ENCODE data around the gene CCDC159.

Gene CCDC159

DNA sequence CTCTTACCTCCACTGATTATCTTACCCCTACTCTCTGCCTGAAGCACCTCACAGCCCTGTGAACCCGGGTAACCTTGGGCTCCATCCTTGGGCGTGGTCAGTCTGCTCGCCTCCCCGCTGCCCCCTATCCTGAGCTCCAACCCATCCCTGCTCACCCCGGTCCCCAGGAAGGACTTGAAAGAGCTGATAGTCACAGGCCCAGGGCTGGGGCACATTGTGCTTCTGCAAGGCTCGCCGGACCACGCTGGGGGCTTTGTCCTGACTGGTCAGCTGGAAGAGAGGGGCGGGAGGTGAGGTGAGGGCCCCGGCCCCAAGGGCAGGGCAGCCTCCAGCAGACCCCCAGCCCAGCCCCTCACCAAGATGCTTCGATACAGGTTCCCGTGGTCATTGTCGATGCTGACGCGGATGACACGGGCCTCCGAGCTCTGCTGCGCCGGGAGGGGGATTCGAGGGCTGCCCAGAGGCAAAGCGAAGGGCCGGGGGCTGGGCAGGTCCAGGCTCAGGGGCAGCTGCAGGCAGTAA is 50.8 kb downstream of the CCDC159 start:
- DNase-seq (ENCODE audit: low read depth in 1 of 2, low spot score in 1 of 2): no peak
- TF ChIP-seq JUND (IDR thresholded peaks at IDR 0.05; ENCODE audit: low read depth): no peak
- in situ Hi-C loops (cut with HindIII; ENCODE audit: low pct_unique_long_range_greater_than_20kb, low sequenced_read_pairs): no loop called here

- TF ChIP-seq JUND (IDR thresholded peaks at IDR 0.05; ENCODE audit: low read depth): no peak
- DNase-seq (ENCODE audit: low read depth in 1 of 2, low spot score in 1 of 2): no peak
- in situ Hi-C loops (cut with HindIII; ENCODE audit: low pct_unique_long_range_greater_than_20kb, low sequenced_read_pairs): no loop called here
Observed at GRCh38 chr19:11399667-11400066, 53.3 kb downstream of the CCDC159 start.

- in situ Hi-C loops (cut with HindIII; ENCODE audit: low pct_unique_long_range_greater_than_20kb, low sequenced_read_pairs): no loop called here
- no peak for TF ChIP-seq JUND (IDR thresholded peaks at IDR 0.05; ENCODE audit: low read depth)
- no peak for DNase-seq (ENCODE audit: low read depth in 1 of 2, low spot score in 1 of 2)
Observed at GRCh38 chr19:11400798-11401197, 54.5 kb downstream of the CCDC159 start.

GRCh38 chr19:11401808-11402543 is 55.7 kb downstream of the CCDC159 start:
- DNase-seq (ENCODE audit: low read depth in 1 of 2, low spot score in 1 of 2): no peak
- in situ Hi-C loops (cut with HindIII; ENCODE audit: low pct_unique_long_range_greater_than_20kb, low sequenced_read_pairs): no loop called here
- no peak for TF ChIP-seq JUND (IDR thresholded peaks at IDR 0.05; ENCODE audit: low read depth)

All from T47D (cell line).